GM18520 (cell line): ENCODE data around the gene H6PD.

Experiments
- ATAC-seq: cut with Tn5 transposase; IDR thresholded peaks from one replicate; pipeline ENCODE4 v1.9.1; 2021; ENCODE audit not compliant: unreplicated experiment

The H6PD gene

GRCh38 chr1:9239622-9240401 is 5.2 kb downstream of the H6PD start:
- ATAC-seq, result no peak

GRCh38 chr1:9240914-9241820 is 6.6 kb downstream of the H6PD start:
- no peak for ATAC-seq

- ATAC-seq, result no peak
Measured at GRCh38 chr1:9241891-9242290, 7.3 kb downstream of the H6PD start.

- ATAC-seq, result no peak
Measured at GRCh38 chr1:9242338-9242969, 7.9 kb downstream of the H6PD start.

GRCh38 chr1:9243066-9243739 is 8.6 kb downstream of the H6PD start:
- no peak for ATAC-seq

GRCh38 chr1:9244501-9245229 is 10.1 kb downstream of the H6PD start:
- ATAC-seq, result no peak

- no peak for ATAC-seq
Measured at GRCh38 chr1:9245230-9245619, 10.7 kb downstream of the H6PD start.

GRCh38 chr1:9245661-9246060 is 11.1 kb downstream of the H6PD start:
- no peak for ATAC-seq

- no peak for ATAC-seq
Measured at GRCh38 chr1:9246215-9246614, 11.6 kb downstream of the H6PD start.

GRCh38 chr1:9246841-9247785 is 12.5 kb downstream of the H6PD start:
- ATAC-seq, result no peak

GRCh38 chr1:9247894-9248293 is 13.3 kb downstream of the H6PD start:
- no peak for ATAC-seq

GRCh38 chr1:9248341-9249262 is 14.0 kb downstream of the H6PD start:
- no peak for ATAC-seq

GRCh38 chr1:9249263-9249533 is 14.6 kb downstream of the H6PD start:
- no peak for ATAC-seq

- no peak for ATAC-seq
Measured at GRCh38 chr1:9249534-9250410, 15.2 kb downstream of the H6PD start.

- ATAC-seq, result no peak
Measured at GRCh38 chr1:9250411-9251381, 16.1 kb downstream of the H6PD start.

- ATAC-seq, result no peak
Measured at GRCh38 chr1:9251501-9251900, 16.9 kb downstream of the H6PD start.
